Testis (tissue), 3 donors: ENCODE data around the gene GOLGA7B. TPM values are rescaled to one million over a fixed set of nuclear protein-coding genes. Genes with fewer than 3 reads are reported as not detected.
"Not testable (repeated sequence)": the region's sequence is repeated elsewhere in the genome, so short reads cannot be mapped to it uniquely, and the experiment has no call there.

Source experiments
- DNase-seq: peaks from one replicate; pipeline ENCODE4 v3.0.0-alpha.2; 2019
- H3K27ac ChIP-seq, 2 donors: fragments of 200-600 bp; sonication (generic); one replicate each; pipeline ENCODE4 v1.5.1; 2019
- H3K27me3 ChIP-seq: fragments of 200-600 bp; sonication (generic); one replicate; pipeline ENCODE4 v1.5.1; 2019
- H3K36me3 ChIP-seq: fragments of 200-600 bp; sonication (generic); one replicate; pipeline ENCODE4 v1.5.1; 2017; ENCODE audit warnings: low read depth; ENCODE audit errors: missing control alignments
- H3K4me1 ChIP-seq: fragments of 200-600 bp; sonication (generic); one replicate; pipeline ENCODE4 v1.5.1; 2019
- H3K4me3 ChIP-seq, 2 donors: fragments of 200-600 bp; sonication (generic); one replicate each; pipeline ENCODE4 v1.5.1; 2017 to 2019
- H3K9me3 ChIP-seq: fragments of 200-600 bp; sonication (generic); one replicate; pipeline ENCODE4 v1.5.1; 2017
- POLR2A ChIP-seq: fragments of 450-650 bp; IDR thresholded peaks from one replicate; pipeline ENCODE4 v1.6.1; 2017; ENCODE audit warnings: antibody characterized with exemption, mild to moderate bottlenecking, moderate library complexity
- WGBS, 2 donors: methylation state at CpG; one replicate each; pipeline ENCODE4 v1.1.5; 2018; 5-methylcytosine and 5-hydroxymethylcytosine counted together
- intact Hi-C: fragments of 100-400 bp; cut with DNase I; formaldehyde crosslinking; loops from one replicate; pipeline ENCODE4 v1.15.1; 2023; ENCODE audit warnings: low total_unique reads
- polyA plus RNA-seq: library from polyadenylated mRNA; stranded (reverse); fragments of 350-450 nt; fragmentation: Illumina TruSeq; extraction: RNeasy Lipid Tissue Mini Kit (QIAGEN cat#74804); gene quantifications from one replicate; pipeline ENCODE4 v1.2.3, GENCODE V29; 2014; ENCODE audit warnings: low read depth, low replicate concordance; ENCODE audit not compliant: insufficient read depth
- total RNA-seq, 2 donors: library from RNA; depleted of rRNA; stranded (reverse); fragments of >200 nt; gene quantifications; one replicate each; pipeline ENCODE4 v1.2.3, GENCODE V29; 2016
- TF ChIP-seq, protein P1 (sequence below), 3 experiments: fragments of 450-650 bp in 2 of 3; fragments of 200-600 bp in 1 of 3; sonication (generic) in 1 of 3; IDR thresholded peaks; one replicate each; pipeline ENCODE4 v1.5.1; 2016 to 2019; ENCODE audit warnings: antibody characterized with exemption in 3 of 3, mild to moderate bottlenecking in 2 of 3, moderate library complexity in 1 of 3

Gene GOLGA7B
- total and polyA plus RNA-seq, 3 donors from 2014 or later: 1.1 to 1.3 (median 1.1) TPM

GRCh38 chr10:97828721-97829120, 20.9 kb upstream of the GOLGA7B start:
- Histone ChIP-seq H3K27ac (no peak overlapping the region), H3K4me3 (no peak overlapping the region), H3K9me3 (no peaks in the 10 kb centered on the region), H3K36me3 (no peaks in the 10 kb centered on the region), H3K4me1 (no peaks in the 10 kb centered on the region), H3K27me3 (no peaks in the 10 kb centered on the region)
- intact Hi-C loops: no loop called here
- DNase-seq: no peak
- WGBS, 2 donors: 80 to 83% methylated on average over 1 to 2 of the region's 2 CpGs
- TF ChIP-seq POLR2A: no peak
- TF ChIP-seq, protein P1, sequence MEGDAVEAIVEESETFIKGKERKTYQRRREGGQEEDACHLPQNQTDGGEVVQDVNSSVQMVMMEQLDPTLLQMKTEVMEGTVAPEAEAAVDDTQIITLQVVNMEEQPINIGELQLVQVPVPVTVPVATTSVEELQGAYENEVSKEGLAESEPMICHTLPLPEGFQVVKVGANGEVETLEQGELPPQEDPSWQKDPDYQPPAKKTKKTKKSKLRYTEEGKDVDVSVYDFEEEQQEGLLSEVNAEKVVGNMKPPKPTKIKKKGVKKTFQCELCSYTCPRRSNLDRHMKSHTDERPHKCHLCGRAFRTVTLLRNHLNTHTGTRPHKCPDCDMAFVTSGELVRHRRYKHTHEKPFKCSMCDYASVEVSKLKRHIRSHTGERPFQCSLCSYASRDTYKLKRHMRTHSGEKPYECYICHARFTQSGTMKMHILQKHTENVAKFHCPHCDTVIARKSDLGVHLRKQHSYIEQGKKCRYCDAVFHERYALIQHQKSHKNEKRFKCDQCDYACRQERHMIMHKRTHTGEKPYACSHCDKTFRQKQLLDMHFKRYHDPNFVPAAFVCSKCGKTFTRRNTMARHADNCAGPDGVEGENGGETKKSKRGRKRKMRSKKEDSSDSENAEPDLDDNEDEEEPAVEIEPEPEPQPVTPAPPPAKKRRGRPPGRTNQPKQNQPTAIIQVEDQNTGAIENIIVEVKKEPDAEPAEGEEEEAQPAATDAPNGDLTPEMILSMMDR (IDR thresholded peaks at IDR 0.05): no peak

DNA sequence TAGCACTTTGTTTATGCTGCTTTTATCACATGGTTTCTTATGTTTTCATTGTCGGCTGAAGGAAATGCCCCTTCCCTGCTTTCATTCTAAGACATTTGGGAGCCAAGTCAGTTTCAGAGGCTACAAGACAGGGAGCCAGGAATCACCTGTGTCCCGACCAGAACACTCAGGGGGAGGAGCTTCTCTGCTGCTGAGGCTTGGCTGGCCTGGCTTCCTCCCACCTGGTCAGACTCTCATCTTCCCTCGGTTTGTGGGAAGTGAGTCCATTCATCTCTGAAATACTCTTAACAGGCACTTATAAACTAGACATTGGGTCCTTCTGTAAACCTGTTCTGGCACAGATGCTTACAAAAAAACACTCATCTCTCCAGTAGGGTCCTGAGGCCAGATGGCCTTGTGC, 19.6 kb upstream of the GOLGA7B start:
- intact Hi-C loops: no loop called here
- Histone ChIP-seq H3K36me3 (no peaks in the 10 kb centered on the region), H3K4me3 (no peak overlapping the region), H3K27me3 (no peaks in the 10 kb centered on the region), H3K27ac (no peak overlapping the region), H3K4me1 (no peaks in the 10 kb centered on the region), H3K9me3 (no peaks in the 10 kb centered on the region)
- DNase-seq: no peak
- TF ChIP-seq POLR2A: no peak
- TF ChIP-seq, protein P1 (IDR thresholded peaks at IDR 0.05): no peak
- WGBS, 2 donors: 37 to 43% methylated on average over 3 of the region's 3 CpGs

GRCh38 chr10:97831259-97831658, 18.4 kb upstream of the GOLGA7B start:
- Histone ChIP-seq H3K36me3 (no peaks in the 10 kb centered on the region), H3K27me3 (no peaks in the 10 kb centered on the region), H3K4me1 (no peaks in the 10 kb centered on the region), H3K27ac (no peak overlapping the region), H3K4me3 (no peak overlapping the region), H3K9me3 (no peaks in the 10 kb centered on the region)
- 87 to 94% methylated on average over 1 to 2 of the region's 2 CpGs for WGBS, 2 donors
- intact Hi-C loops: no loop called here
- no peak for DNase-seq
- TF ChIP-seq, protein P1 (IDR thresholded peaks at IDR 0.05): no peak
- TF ChIP-seq POLR2A: no peak

DNA sequence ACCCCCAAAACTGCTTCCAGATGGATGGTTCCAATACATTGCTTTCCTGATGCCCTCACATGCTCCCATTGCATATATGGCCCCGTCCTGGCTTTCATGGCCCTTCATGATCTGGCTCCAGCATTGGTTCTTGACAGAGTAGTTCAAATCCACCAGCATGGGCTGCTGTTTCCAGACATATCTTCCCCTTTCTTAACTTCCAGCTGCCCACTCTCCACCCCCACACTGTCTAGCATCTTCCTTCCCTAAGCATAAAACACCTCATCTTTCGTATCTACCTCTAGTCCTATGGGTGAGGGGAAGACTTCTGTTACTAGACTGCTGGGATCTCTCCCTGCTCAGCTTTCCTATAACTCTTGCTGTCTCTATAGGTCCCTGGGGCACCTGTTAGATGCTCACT, 13.2 kb upstream of the GOLGA7B start:
- H3K4me3 ChIP-seq: no peak overlapping the region
- H3K4me1 ChIP-seq: no peaks in the 10 kb centered on the region
- intact Hi-C loops: no loop called here
- TF ChIP-seq POLR2A: no peak
- TF ChIP-seq, protein P1 (IDR thresholded peaks at IDR 0.05): no peak
- H3K27me3 ChIP-seq: no peaks in the 10 kb centered on the region
- WGBS, 2 donors: 82 to 87% methylated on average over 2 of the region's 2 CpGs
- H3K27ac ChIP-seq: no peak overlapping the region
- no peak for DNase-seq
- H3K9me3 ChIP-seq: no peaks in the 10 kb centered on the region
- no peaks in the 10 kb centered on the region for H3K36me3 ChIP-seq

DNA sequence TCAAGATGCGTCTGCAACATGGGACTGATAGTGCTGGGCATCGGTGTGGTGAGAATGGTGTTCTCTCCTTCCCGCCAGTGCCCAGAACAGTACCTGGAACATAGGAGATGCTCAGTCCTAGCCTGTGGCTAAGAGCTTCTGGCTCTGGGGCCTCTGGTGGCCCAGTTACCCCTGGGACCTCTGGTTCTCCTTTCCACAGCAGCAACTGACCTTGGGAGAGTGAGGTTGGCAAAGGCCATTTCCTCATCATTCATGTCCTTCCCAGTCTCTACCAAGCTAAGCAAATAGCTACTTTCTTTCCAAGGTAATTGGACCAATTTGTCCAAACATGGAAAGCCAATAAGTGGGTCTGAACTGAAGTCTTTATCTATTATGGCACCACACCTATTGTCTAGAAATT, 11.6 kb upstream of the GOLGA7B start:
- Histone ChIP-seq H3K4me3 (no peak overlapping the region), H3K27ac (no peak overlapping the region), H3K27me3 (no peaks in the 10 kb centered on the region), H3K9me3 (no peaks in the 10 kb centered on the region), H3K36me3 (no peaks in the 10 kb centered on the region), H3K4me1 (no peaks in the 10 kb centered on the region)
- 88 to 89% methylated on average over 3 of the region's 3 CpGs for WGBS, 2 donors
- no peak for TF ChIP-seq POLR2A
- TF ChIP-seq, protein P1 (IDR thresholded peaks at IDR 0.05): no peak
- intact Hi-C loops: no loop called here
- DNase-seq: no peak

DNA sequence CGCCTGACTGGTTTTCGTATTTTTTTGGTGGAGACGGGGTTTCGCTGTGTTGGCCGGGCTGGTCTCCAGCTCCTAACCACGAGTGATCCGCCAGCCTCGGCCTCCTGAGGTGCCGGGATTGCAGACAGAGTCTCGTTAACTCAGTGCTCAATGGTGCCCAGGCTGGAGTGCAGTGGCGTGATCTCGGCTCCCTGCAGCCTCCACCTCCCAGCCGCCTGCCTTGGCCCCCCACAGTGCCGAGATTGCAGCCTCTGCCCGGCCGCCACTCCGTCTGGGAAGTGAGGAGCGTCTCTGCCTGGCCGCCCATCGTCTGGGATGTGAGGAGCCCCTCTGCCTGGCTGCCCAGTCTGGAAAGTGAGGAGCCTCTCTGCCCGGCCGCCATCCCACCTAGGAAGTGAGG, 8.5 kb upstream of the GOLGA7B start:
- DNase-seq, intact Hi-C loops, H3K9me3 ChIP-seq, H3K27ac ChIP-seq, H3K4me1 ChIP-seq, H3K27me3 ChIP-seq, H3K36me3 ChIP-seq: not testable (repeated sequence)
- WGBS, 2 donors: 78% methylated on average over 15 of the region's 22 CpGs; no CpG with 5 or more reads in 1 of the 2 donors
- H3K4me3 ChIP-seq: peak overlapping the region in 1 of 2 donors; percentile 15

DNA sequence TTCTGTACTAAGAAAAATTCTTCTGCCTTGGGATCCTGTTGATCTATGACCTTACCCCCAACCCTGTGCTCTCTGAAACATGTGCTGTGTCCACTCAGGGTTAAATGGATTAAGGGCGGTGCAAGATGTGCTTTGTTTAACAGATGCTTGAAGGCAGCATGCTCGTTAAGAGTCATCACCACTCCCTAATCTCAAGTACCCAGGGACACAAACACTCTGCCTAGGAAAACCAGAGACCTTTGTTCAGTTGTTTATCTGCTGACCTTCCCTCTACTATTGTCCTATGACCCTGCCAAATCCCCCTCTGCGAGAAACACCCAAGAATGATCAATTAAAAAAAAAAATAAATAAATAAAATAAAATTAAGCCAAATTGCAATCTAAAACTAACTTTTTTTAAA, 7.5 kb upstream of the GOLGA7B start:
- H3K27me3 ChIP-seq, intact Hi-C loops, H3K9me3 ChIP-seq, DNase-seq, H3K4me3 ChIP-seq, H3K4me1 ChIP-seq, H3K27ac ChIP-seq, H3K36me3 ChIP-seq: not testable (repeated sequence)
- 35 to 49% methylated on average over 2 to 3 of the region's 3 CpGs for whole genome bisulfite sequencing, 2 donors
